Transverse colon (tissue), 3 donors: ENCODE data around the gene NBL1.

Source experiments
- CTCF ChIP-seq, 5 experiments: fragments of 200-600 bp in 3 of 5; fragments of 450-650 bp in 2 of 5; sonication (generic) in 3 of 5; IDR thresholded peaks; 1 replicate in 2 of 5; 2 replicates in 3 of 5; pipeline ENCODE4 v1.5.1; 2016 to 2017; ENCODE audit warnings: antibody characterized with exemption in 5 of 5, inconsistent platforms in 3 of 5, mild to moderate bottlenecking in 2 of 5, moderate library complexity in 1 of 5
- POLR2A ChIP-seq: fragments of 450-650 bp; IDR thresholded peaks from one replicate; pipeline ENCODE4 v1.6.1; 2016; ENCODE audit warnings: antibody characterized with exemption, mild to moderate bottlenecking, moderate library complexity

GRCh38 chr1:19689085-19689757, 45.1 kb downstream of the NBL1 start:
- TF ChIP-seq CTCF (IDR thresholded peaks at IDR 0.05) (no peak), POLR2A (no peak)
